ENCODE measurements around the gene TNFSF12.

DNA sequence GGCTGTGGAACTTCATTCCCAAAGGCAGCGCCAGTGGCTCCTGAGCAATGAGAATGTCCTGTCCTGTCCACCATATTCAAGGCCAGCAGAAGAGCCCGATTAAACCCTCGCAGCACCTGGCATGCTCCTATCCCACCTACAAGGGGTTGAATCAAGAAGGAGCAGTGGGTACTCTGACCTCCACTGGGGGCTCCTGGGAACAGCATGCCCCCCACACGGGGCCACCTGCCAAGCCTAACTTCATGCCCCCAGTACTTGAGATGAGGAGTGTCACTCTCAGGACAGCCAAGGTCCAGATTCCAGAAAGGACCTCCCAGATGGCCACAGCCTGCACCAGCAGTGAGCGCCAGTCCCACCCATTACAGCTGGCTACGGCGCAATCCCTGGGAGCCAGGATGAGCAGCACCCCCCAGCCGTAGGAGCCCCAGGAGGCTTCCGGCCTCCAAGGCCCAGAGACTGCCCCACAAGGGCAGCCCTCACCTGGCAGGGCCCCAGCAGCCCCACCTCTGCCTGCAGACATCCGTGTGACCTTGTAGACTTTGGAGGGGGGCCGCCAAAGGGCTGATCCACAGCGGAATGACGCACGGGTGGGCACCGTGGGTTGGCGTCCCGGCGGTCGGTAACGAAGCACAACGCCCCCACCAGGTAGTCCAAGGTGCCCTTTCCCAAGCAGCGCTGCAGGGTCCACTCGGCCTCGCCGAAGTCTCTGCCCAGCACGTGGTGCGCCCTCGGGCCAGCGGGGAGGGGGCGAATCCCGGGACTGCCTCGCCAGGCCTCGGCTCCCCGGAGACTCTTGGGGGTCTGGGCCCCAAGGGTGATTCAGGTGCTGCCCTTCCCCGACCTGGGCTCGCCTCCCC lies 33.8 kb downstream of the TNFSF12 start:
- TF ChIP-seq, protein P1, sequence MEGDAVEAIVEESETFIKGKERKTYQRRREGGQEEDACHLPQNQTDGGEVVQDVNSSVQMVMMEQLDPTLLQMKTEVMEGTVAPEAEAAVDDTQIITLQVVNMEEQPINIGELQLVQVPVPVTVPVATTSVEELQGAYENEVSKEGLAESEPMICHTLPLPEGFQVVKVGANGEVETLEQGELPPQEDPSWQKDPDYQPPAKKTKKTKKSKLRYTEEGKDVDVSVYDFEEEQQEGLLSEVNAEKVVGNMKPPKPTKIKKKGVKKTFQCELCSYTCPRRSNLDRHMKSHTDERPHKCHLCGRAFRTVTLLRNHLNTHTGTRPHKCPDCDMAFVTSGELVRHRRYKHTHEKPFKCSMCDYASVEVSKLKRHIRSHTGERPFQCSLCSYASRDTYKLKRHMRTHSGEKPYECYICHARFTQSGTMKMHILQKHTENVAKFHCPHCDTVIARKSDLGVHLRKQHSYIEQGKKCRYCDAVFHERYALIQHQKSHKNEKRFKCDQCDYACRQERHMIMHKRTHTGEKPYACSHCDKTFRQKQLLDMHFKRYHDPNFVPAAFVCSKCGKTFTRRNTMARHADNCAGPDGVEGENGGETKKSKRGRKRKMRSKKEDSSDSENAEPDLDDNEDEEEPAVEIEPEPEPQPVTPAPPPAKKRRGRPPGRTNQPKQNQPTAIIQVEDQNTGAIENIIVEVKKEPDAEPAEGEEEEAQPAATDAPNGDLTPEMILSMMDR (IDR thresholded peaks at IDR 0.05; ENCODE audit: insufficient read depth, low read length, poor library complexity, severe bottlenecking) = no peak
- TF ChIP-seq EZH2phosphoT487 (conservative IDR thresholded peaks at IDR 0.05; ENCODE audit: low read length) = no peak

Measured in SU-DHL-6 (cell line).